ENCODE results near the gene TENT4A.

TENT4A gene

DNA sequence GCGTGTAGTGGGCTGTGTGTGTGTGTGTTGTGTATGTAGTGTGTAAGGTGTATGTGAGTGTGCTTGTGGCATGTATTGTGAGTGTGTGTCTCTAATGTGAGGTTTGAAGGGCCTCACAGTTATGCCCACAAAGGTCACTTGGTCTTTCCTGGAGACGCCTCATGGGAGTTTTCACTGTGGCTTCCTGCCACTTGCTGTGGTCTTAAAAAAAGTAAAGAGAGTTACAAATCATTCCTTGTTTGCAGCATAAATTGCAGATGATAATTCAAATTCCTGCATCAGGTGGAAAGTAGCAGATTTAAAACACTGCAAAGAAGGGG lies 72.6 kb downstream of the TENT4A start:
- no peaks in the 10 kb centered on the region for H3K27me3 ChIP-seq (ENCODE audit: insufficient read depth, low read length)
- no peaks in the 10 kb centered on the region for H3K36me3 ChIP-seq (ENCODE audit: insufficient read depth, low read length)
- H3K4me1 ChIP-seq (ENCODE audit: insufficient read depth, low read length) = no peaks in the 10 kb centered on the region
- H3K4me3 ChIP-seq (ENCODE audit: low read length) = no peak overlapping the region
- no peaks in the 10 kb centered on the region for H3K9me3 ChIP-seq (ENCODE audit: low read length)
- H2AFZ ChIP-seq (ENCODE audit: low read depth, low read length) = no peak overlapping the region

DNA sequence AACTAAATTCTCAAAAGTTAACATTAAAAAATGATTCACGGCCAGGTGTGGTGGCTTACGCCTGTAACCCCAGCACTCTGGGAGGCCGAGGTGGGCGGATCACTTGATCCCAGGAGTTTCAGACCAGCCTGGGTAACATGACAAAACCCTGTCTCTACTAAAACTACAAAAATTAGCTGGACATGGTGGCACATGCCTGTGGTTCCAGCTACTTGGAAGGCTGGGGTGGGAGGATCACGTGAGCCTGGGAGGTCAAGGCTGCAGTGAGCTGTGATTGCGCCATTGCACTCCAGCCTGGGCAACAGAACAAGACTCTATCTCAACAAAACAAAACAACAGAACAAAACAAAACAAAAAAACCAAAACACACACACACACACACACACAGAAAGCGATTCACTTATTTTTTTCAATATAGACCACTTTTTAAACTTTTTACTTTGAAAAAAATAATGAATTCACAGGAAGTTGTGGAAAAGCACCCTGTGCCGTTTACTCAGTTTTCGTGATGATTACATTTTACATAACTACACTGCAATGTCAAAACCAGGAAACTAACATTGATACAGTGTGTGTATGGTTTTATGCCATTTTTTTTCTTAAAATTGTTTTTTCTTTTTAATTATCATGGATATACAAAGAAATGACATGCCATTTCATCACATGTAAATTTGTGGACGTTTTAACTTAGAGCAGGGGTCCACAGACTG lies 73.7 kb downstream of the TENT4A start:
- Histone ChIP-seq H3K36me3 (ENCODE audit: insufficient read depth, low read length) (no peaks in the 10 kb centered on the region), H3K4me1 (ENCODE audit: insufficient read depth, low read length) (no peaks in the 10 kb centered on the region), H2AFZ (ENCODE audit: low read depth, low read length) (no peak overlapping the region), H3K9me3 (ENCODE audit: low read length) (no peaks in the 10 kb centered on the region), H3K27me3 (ENCODE audit: insufficient read depth, low read length) (no peaks in the 10 kb centered on the region), H3K4me3 (ENCODE audit: low read length) (no peak overlapping the region)

DNA sequence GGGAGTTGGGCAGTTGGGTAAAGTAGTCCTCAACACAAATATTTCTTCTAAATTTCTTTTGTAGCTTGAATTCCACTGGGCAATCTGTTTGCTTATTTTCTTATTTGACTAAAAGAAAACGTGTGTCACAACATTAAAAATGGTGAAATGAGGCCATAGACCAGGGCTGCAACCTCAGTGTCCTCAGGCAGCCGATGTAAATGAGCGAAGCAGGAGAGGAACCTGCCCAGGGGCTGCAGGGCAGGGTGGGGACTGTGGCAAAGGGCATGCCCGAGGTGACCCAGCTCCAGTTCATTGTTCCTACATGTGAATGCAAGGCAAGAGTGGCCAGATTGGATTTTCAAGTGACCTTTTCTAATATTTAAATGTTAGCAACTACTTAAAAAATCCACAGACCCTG lies 74.7 kb downstream of the TENT4A start:
- Histone ChIP-seq H3K9me3 (ENCODE audit: low read length) (no peaks in the 10 kb centered on the region), H3K36me3 (ENCODE audit: insufficient read depth, low read length) (no peaks in the 10 kb centered on the region), H2AFZ (ENCODE audit: low read depth, low read length) (no peak overlapping the region), H3K4me3 (ENCODE audit: low read length) (no peak overlapping the region), H3K27me3 (ENCODE audit: insufficient read depth, low read length) (no peaks in the 10 kb centered on the region), H3K4me1 (ENCODE audit: insufficient read depth, low read length) (no peaks in the 10 kb centered on the region)

DNA sequence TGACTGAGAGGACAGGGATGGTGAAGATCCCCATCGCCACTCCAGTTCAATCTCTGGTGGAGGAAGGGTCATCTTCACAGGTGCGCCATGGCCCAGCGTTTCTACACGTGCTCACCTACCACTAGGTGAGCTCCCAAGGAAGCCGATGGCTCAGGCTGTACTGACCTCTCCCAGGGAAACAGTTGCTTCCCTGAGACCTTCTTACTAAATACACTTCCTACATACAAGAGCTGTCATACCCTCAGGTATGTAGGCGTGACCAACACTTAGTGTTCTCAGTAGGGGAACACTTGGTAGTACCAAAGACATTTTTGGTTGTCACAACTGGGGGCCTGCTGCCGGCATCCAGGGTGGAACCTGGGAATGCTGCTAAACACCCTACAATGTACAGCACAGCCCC lies 75.2 kb downstream of the TENT4A start:
- Histone ChIP-seq H3K4me1 (ENCODE audit: insufficient read depth, low read length) (no peaks in the 10 kb centered on the region), H3K36me3 (ENCODE audit: insufficient read depth, low read length) (no peaks in the 10 kb centered on the region), H3K27me3 (ENCODE audit: insufficient read depth, low read length) (no peaks in the 10 kb centered on the region), H3K4me3 (ENCODE audit: low read length) (no peak overlapping the region), H3K9me3 (ENCODE audit: low read length) (no peaks in the 10 kb centered on the region), H2AFZ (ENCODE audit: low read depth, low read length) (no peak overlapping the region)

DNA sequence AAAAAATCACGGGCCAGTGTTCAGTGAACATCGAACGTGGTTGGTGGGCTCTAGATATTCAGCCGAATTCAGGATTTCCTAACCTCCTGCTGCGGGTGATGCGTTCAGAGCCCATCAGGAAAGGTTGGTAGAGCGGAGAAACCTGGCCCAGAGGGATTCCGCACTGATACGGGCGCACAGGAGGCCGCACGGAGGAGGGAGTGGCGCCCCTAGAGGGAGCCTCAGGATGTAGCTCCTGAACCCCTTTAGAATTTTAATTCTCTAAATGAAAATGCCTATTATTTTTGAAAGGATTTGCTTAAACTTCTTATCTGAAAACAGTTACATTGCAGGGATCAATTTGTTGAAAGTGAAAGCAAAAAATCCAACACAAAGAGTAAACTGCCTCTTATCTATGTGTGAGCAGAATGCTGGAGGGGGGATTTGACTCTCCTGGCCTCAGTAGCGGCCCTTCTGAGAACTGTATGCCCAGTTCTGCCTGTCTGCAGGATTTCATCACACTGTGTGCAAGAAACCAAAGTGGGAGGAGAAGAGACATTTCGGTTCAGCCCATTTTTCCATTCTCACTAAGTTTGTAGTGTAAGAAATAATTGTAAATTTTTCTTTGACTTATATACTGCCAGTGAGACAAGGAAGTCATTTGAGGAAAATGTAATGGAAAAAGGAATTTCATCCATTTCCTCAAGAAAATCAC lies 75.9 kb downstream of the TENT4A start:
- Histone ChIP-seq H3K4me3 (ENCODE audit: low read length) (no peak overlapping the region), H3K9me3 (ENCODE audit: low read length) (no peaks in the 10 kb centered on the region), H3K4me1 (ENCODE audit: insufficient read depth, low read length) (no peaks in the 10 kb centered on the region)

DNA sequence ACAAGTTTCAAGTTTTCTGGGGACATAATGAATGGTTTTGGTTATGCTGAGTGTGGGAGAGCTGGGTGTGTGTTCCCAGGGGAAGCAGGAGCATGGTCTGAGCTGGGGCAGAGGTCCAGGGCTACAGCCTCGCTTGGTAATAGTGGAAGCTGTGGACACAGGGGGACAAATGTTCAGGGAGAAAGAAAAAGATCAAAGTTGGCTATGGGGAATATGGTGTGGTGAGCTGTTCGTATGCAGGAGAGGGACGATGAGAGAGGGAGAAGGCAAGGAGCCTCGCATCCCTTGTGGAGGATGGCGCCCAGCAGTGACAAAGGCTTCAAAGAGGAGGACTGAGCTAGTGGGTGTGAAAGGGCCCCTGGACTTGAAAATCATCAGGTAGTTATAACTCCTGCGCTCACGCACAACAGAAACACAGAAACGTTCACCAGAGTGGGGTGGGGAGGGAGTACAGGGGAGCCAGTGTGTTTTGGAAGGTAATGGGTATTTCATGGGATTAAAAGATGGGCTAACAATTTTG lies 77.2 kb downstream of the TENT4A start:
- H2AFZ ChIP-seq (ENCODE audit: low read depth, low read length) = no peak overlapping the region
- no peaks in the 10 kb centered on the region for H3K4me1 ChIP-seq (ENCODE audit: insufficient read depth, low read length)
- no peaks in the 10 kb centered on the region for H3K36me3 ChIP-seq (ENCODE audit: insufficient read depth, low read length)
- no peaks in the 10 kb centered on the region for H3K9me3 ChIP-seq (ENCODE audit: low read length)
- H3K4me3 ChIP-seq (ENCODE audit: low read length) = no peak overlapping the region
- H3K27me3 ChIP-seq (ENCODE audit: insufficient read depth, low read length) = no peaks in the 10 kb centered on the region

More for the DNA sequence above, 75.9 kb downstream of the TENT4A start:
- no peaks in the 10 kb centered on the region for H3K27me3 ChIP-seq (ENCODE audit: insufficient read depth, low read length)
- no peak overlapping the region for H2AFZ ChIP-seq (ENCODE audit: low read depth, low read length)
- no peaks in the 10 kb centered on the region for H3K36me3 ChIP-seq (ENCODE audit: insufficient read depth, low read length)

DNA sequence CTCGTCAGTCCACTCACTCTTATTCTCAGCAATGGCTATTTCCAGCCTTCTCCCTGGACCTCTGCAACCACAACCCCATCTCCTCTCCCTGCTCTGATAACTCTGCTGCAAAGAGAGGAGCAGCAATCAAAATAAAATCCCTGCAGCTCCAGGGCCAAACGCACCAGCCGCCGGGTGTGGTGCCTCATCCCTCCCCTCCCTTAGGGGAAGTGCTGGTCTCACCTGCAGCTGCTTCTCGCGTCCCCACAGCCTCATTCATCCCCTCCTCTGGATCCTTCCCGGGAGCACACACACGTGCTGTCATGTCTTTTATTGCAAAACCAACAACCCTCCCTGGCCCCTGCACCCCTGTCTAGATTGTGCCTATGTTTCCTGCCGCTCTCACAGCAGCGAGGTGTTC lies 77.8 kb downstream of the TENT4A start:
- H3K9me3 ChIP-seq (ENCODE audit: low read length) = no peaks in the 10 kb centered on the region
- no peak overlapping the region for H2AFZ ChIP-seq (ENCODE audit: low read depth, low read length)
- H3K4me1 ChIP-seq (ENCODE audit: insufficient read depth, low read length) = no peaks in the 10 kb centered on the region
- no peak overlapping the region for H3K4me3 ChIP-seq (ENCODE audit: low read length)
- H3K36me3 ChIP-seq (ENCODE audit: insufficient read depth, low read length) = no peaks in the 10 kb centered on the region
- H3K27me3 ChIP-seq (ENCODE audit: insufficient read depth, low read length) = no peaks in the 10 kb centered on the region

DNA sequence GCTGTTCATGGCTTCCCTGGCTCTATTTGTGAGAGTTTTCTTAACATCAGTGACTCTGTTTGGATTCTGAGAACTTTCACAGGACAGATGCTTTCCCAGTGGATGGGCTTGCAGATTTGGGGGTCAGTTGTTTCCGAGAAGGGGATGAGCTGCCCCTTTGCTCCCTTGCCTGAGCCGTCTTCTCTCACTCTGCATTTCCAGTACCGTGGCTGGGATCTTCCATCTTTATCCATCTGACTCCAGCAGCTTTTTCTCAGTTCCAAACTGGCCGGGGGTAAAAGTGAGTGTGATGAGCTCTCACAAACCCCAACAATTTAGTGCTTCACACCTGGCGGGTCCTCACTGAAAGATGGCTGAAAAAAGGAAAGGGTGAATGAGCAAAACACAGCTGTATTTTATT lies 79.1 kb downstream of the TENT4A start:
- Histone ChIP-seq H3K36me3 (ENCODE audit: insufficient read depth, low read length) (no peaks in the 10 kb centered on the region), H3K9me3 (ENCODE audit: low read length) (no peaks in the 10 kb centered on the region), H2AFZ (ENCODE audit: low read depth, low read length) (no peak overlapping the region), H3K4me3 (ENCODE audit: low read length) (no peak overlapping the region), H3K4me1 (ENCODE audit: insufficient read depth, low read length) (no peaks in the 10 kb centered on the region), H3K27me3 (ENCODE audit: insufficient read depth, low read length) (no peaks in the 10 kb centered on the region)

DNA sequence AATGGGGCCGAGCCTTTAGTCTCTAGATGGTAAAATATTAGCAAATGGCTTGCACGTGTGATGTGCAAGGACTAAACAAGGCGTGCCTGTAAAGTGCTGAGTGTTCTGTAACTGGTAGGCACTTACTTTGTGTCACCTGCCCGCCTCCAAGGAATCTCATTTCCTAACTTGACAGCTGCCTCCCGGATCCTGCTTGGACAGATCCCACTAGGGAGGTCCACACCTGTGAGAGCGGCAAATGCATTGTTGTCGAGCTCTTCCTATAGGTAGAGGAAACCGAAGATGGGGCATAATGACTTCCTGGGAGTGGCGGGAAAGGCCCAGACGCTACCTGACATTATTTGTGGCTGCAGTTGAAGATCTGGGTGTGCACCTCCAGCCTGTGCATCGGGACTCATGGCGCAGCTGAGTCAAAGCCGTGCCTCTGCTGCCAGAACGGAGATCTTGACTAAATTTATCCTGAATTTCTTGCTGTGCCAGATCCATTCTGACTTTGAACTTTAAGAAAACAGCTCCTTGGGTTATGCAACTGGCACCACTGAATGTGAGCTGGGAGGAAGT lies 79.8 kb downstream of the TENT4A start:
- H3K4me1 ChIP-seq (ENCODE audit: insufficient read depth, low read length) = no peaks in the 10 kb centered on the region
- H3K4me3 ChIP-seq (ENCODE audit: low read length) = no peak overlapping the region
- no peak overlapping the region for H2AFZ ChIP-seq (ENCODE audit: low read depth, low read length)
- H3K27me3 ChIP-seq (ENCODE audit: insufficient read depth, low read length) = no peaks in the 10 kb centered on the region
- H3K36me3 ChIP-seq (ENCODE audit: insufficient read depth, low read length) = no peaks in the 10 kb centered on the region
- no peaks in the 10 kb centered on the region for H3K9me3 ChIP-seq (ENCODE audit: low read length)

DNA sequence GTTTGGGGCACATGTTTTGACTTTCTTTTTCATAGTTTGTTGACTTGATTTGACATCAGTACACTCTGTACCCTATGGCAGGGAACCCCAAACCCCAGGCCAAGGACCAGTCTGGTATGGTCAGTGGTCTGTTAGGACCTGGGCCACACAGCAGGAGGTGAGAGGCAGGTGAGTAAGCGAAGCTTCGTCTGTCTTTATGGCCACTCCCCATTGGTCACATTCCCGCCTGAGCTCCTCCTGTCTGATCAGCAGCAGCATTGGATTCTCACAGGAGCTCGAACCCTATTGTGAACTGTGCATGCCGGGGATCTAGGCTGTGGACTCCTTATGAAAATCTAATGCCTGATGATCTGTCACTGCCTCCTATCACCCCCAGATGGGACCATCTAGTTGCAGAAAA lies 88.0 kb downstream of the TENT4A start:
- peaks cover 3% of the 10 kb centered on the region for H3K9me3 ChIP-seq (ENCODE audit: low read length)
- H3K36me3 ChIP-seq (ENCODE audit: insufficient read depth, low read length) = no peaks in the 10 kb centered on the region
- peaks cover 2% of the 10 kb centered on the region for H3K27me3 ChIP-seq (ENCODE audit: insufficient read depth, low read length)
- no peak overlapping the region for H2AFZ ChIP-seq (ENCODE audit: low read depth, low read length)
- no peak overlapping the region for H3K4me3 ChIP-seq (ENCODE audit: low read length)
- no peaks in the 10 kb centered on the region for H3K4me1 ChIP-seq (ENCODE audit: insufficient read depth, low read length)

DNA sequence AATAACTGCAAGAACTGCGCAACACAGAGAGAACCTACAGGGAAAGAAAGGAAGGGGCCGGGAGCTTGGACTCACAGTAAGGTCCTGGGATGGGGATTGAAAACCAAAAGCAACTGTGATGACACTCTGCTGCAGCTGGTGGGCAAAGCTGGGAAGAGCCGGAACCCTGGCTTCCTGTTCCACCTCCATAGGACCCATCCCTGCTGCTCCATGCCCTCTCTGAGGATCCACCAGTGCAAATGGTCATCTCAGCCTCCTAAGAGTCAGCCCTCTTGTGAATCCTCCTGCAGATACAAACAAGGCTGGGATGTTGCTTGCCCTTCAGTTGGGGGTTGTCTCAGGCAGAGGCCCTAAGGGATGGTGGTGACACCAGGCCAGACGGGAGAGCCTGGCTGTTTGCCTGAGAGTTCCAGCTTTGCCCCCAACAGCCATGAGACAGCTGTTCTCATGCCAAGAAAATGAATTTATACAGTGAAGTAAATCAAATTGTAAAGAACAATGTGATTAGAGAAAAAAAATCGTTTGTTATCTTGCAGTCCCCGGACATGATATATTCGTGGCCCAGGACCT lies 90.8 kb downstream of the TENT4A start:
- H2AFZ ChIP-seq (ENCODE audit: low read depth, low read length) = no peak overlapping the region
- H3K4me1 ChIP-seq (ENCODE audit: insufficient read depth, low read length) = no peaks in the 10 kb centered on the region
- H3K27me3 ChIP-seq (ENCODE audit: insufficient read depth, low read length) = peaks cover 2% of the 10 kb centered on the region
- H3K4me3 ChIP-seq (ENCODE audit: low read length) = no peak overlapping the region
- no peaks in the 10 kb centered on the region for H3K36me3 ChIP-seq (ENCODE audit: insufficient read depth, low read length)
- H3K9me3 ChIP-seq (ENCODE audit: low read length) = peaks cover 3% of the 10 kb centered on the region

DNA sequence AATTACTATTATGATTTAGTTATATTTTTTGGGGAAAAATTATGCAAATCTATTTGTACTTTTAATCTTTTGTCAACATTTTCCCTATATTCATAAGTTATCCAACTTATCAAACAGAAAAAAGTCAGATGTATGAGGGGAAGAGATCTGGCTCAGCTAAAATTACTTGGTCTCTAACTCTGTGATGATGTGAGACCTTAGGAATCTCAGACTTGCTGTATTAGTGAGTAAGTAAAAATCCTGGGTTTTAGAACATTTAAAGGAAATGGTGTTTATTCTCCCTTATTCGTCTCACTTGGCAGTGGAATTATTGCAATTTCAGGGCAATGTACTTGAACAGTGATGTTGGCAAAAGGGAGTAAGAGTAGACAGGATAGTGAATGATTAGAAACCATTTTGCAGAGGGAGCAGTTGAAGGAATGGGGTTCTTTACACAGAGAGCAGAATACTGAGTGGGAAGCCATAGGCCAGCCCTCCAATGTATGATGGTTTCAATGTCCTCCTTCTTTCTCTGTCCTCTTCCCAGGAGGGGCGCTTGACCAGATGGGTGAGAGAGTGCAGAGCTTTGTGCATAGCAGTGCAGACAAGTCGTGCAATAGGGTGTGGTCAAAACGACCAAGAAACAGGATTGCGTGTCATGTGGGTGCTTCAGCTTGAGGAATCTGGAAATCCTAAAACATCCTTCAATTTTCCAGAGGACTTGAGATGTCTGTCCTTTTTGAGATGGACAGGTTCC lies 91.7 kb downstream of the TENT4A start:
- Histone ChIP-seq H3K27me3 (ENCODE audit: insufficient read depth, low read length) (peaks cover 2% of the 10 kb centered on the region), H3K4me1 (ENCODE audit: insufficient read depth, low read length) (no peaks in the 10 kb centered on the region), H3K9me3 (ENCODE audit: low read length) (peaks cover 3% of the 10 kb centered on the region), H3K4me3 (ENCODE audit: low read length) (no peak overlapping the region), H3K36me3 (ENCODE audit: insufficient read depth, low read length) (no peaks in the 10 kb centered on the region), H2AFZ (ENCODE audit: low read depth, low read length) (no peak overlapping the region)

DNA sequence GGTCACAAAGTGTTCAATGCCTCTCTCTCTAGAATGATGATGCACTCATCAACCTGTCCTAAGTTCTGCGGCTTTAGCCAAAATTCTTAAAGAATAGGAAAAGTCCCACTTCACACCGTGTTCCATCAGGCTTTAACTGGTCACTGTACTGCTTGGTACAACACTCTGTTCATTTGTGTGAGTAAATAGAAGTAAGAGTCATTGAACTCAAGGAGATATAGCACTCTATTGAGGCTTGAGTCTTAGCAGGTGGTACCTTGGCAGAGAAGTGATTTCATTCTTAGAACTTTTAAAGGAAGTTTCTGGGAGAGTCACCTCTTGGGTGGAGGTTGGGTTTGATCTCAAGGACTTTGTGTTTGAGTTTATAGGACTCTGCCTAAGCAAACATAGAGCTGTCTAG lies 92.6 kb downstream of the TENT4A start:
- no peaks in the 10 kb centered on the region for H3K4me1 ChIP-seq (ENCODE audit: insufficient read depth, low read length)
- peaks cover 2% of the 10 kb centered on the region for H3K27me3 ChIP-seq (ENCODE audit: insufficient read depth, low read length)
- H3K9me3 ChIP-seq (ENCODE audit: low read length) = peaks cover 3% of the 10 kb centered on the region
- H3K4me3 ChIP-seq (ENCODE audit: low read length) = no peak overlapping the region
- no peak overlapping the region for H2AFZ ChIP-seq (ENCODE audit: low read depth, low read length)
- H3K36me3 ChIP-seq (ENCODE audit: insufficient read depth, low read length) = no peaks in the 10 kb centered on the region

Data from neuron (in vitro differentiated cells).